Nucleus accumbens (tissue), 56 donors: Measurements from ENCODE around the gene MAP3K4.
"Not testable (repeated sequence)": the region's sequence is repeated elsewhere in the genome, so short reads cannot be mapped to it uniquely, and the experiment has no call there.

Experiments used
- DNase-seq, 56 donors: peaks; one replicate each; lab custom pipeline; 2025; lab: John Stamatoyannopoulos, UW

The MAP3K4 gene

DNA sequence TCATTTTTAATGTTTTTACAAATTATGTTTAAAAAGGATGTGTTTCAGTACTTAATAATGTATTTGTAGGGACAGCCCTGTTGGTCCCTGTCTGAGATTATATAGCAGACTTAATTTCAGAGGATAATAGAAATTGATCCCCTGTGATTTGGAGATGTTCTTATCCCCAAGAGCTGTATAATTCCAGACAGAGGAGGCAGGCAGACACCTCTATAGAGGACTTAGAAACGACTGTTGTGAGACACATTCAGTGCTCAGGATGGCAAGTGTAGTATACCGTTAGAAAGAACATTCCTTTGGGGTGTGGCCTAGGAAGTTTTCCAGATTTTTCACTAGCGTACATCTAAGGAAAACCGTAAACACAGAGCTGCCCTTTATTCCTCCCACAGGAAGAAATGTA is 117.8 kb downstream of the MAP3K4 start:
- no peak for DNase-seq

DNA sequence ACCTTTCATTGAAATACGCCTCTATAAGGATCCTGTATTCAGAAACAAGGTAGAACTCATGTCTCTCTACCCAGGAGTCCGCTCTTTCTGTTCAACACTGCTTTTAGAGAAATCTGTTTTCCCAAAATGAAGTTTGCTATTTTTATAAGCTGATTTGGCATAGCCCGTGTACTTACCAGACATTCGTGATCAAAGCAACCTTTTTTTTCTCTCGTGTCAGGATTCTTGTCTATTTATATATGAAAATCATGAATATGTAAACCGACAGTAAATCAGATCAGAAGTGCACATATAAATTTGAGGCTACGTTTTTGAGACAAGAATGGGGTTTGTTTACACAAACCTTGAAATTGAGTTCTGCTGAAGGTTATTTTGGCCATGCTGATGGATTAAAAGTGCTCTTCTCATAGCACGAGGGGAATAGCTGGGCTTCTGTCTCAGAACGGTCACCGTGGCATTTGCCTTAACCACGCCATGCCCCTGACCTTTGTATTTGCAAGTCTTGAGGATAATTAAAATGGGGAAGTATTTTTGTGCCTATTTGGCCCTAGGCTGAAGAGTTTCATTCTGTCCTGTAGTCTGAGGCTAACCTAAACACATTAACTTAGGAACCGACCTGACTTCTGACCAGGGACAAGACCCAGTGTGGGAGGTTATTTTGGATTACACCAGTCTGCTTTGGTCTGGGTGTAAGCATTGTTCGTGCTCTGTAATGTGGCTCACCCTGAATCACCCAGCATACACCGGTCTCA is 118.6 kb downstream of the MAP3K4 start:
- DNase-seq = no peak

DNA sequence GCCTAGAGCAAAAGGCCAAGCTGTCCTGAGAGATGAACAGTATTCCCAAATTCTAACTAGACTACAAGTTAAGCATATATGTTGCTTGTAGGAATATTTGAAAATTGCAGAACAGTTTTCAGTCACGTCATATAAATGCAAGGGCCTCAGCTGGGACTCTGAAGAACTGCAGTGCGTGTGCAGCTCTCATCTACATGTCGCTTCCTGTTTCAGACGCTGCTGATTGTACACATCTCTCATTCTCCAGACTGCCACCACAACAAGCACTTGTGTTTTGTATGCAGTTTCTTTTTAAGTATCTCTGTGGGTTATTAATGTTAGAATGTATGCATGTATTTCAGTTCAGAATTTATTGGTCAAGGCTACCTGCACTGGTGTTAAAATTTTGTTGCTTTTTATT is 119.7 kb downstream of the MAP3K4 start:
- no peak for DNase-seq

DNA sequence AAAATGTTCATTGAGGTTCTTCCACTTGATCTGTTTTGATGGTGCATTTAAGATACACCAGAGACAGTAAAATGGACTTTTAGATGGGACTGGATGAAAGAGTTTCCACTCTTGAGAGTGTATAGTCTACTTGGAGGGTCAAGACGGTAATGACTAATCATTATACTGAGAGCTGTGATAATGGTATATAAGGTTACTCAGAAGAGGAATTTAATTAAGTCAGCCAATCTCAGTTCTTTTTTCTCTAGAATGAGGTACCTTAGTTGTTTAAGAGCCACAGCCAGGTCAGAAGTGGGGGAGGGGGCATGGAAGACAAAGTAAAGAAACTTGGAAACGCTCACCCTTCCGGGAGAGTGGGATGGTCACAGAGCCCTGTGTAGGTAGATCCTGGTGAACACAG is 123.9 kb downstream of the MAP3K4 start:
- DNase-seq = no peak

DNA sequence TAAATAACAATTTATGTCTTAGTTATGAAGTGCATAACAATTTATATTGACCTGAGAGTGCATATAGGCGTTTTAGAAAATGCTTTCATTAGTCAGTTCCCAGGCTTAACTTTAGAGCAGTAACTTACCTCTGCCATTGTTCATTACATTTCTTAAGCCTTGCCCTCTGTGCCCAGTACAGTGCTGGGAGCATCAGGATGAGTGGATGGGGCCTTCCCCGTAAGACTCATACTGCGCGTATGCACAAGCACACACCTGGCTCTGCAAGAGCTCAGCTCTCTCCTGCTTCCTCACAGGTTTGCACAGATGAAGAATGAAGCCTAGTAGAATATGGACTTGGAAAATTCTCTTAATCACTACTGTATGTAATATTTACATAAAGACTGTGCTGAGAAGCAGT is 125.0 kb downstream of the MAP3K4 start:
- DNase-seq = no peak

DNA sequence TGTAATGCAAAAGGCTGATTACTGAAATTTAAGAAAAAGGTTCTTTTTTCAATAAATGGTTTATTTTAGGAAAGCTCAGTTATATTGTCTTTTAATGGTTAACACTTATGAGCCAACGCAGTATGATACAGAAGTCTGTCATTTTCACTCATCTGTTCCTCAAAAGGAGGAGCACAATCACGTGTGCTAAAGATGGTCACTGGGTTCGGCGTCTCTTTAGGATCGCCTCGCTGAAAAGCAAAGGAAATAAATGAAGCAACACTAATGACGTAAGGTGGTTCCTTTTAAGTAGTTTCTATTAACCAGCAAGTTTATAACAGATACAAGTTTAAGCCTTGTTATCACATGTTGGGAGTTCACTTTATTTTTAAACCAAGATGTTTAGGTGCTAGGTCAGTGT is 125.7 kb downstream of the MAP3K4 start:
- no peak for DNase-seq

DNA sequence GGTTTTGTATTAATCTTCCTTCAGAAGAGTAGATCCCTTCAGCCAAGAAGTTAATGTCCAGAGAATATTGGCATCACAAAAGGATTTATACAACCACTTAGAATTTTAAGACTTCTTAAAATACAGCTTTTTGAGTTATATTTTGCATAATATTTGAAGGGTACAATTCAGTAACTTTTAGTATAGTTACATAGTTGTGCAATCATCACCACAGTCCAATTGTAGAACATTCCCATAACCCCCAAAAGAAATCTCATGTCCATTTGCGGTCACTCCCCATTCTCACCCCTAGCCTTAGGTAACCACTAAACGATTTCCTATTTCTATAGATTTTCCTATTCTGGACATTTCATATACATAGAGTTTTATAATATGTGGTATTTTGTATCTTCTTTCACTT is 126.4 kb downstream of the MAP3K4 start:
- no peak for DNase-seq

DNA sequence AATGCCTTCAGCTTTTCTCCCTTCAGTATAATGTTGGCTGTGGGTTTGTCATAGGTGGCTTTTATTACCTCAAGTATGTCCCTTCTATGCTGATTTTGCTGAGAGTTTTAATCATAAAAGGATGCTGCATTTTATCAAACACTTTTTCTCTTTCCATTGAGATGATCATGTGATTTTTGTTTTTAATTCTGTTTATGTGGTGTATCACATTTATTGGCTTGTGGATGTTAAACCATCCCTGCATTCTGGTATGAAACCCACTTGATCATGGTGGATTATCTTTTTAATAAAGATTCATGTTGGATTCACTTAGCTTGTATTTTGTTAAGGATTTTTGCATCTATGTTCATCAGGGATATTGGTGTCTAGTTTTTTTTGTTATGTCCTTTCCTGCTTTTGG is 131.8 kb downstream of the MAP3K4 start:
- not testable (repeated sequence) for DNase-seq

DNA sequence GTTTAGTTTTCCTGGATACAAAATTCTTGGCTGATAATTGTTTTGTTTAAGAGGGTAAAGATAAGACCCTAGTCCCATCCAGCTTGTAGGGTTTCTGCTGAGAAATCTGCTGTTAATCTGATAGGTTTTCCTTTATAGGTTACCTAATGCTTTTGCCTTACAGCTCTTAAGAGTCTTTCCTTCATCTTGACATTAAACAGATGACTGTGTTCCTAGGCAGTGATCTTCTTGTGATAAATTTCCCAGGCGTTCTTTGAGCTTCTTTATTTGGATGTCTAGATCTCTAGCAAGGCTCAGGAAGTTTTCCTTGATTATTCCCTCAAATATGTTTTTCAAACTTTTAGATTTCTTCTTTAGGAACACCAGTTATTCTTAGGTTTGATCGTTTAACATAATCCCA is 134.0 kb downstream of the MAP3K4 start:
- no peak for DNase-seq

DNA sequence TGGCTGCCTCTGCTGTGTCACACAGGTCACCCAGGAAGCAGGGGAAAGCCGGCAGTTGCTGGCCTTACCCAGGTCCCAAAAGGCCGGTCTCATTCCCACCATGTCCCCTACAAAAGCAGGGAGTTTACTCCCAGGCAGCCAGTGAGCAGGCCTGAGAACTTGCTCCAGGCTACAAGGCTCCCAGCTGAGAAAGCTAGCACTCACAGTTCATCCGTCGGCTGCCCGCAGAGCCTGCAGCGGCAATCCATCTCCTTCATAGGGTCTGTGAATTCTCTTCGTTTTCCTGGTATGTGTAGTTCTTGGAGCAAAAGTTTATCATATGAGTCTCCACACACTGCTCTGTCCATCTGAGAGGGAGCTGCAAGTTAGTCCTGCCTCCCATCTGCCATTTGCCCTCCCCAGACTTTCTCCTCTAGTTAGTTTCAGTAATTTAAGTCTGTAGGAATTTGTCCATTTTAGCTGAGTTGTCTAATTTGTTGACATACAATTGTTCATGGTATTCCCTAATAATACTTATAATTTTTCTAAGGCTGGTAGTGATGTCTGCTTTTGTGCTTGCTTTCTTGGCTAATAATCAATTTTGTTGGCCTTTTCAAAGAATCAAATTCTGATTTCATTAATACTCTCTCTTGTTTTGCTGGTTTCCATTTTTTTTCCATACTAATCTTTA is 135.6 kb downstream of the MAP3K4 start:
- DNase-seq = no peak

DNA sequence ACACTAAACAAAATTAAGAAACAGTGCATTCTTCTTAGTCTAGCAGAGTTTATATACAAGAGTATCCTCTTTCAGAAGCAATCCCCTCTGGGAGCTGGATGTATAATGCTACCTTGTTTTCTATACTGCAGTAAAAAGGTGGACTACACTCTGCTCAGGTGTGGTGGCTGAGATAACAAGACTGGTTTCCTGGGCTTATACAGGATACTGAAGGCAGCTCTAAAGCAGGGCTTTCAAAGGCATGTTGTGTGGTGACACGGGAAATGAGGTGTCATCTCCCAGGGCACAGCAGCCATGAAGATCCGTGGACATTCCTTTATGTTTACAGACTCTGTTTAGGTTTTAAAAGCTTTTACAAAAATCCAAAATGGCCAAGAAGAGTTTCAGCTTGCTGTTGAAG is 136.7 kb downstream of the MAP3K4 start:
- DNase-seq = no peak

DNA sequence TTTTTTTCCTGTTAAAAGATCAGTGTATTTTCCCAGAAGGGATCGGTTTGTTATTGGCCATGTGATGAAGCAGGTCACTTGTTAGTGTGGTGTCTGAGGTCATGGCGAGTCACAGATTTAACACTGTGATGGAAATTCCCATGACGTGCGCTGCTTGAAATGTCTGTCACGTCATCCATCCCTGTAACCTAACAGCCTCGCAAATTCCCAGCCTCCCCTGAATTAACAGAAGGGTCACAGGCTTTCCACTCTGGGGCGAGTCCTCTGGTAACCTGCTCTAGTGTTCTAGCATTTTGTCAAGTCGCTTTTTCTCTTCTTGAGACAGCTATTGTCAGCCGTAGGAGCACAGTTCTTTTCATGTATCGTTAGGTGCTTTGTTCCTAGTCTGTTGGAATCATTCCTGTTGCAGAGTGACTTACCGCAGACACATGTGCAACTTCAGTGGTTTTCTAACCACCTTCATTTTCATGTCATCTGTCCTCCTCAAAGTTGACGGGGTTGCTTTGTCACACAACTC is 137.2 kb downstream of the MAP3K4 start:
- DNase-seq = no peak

DNA sequence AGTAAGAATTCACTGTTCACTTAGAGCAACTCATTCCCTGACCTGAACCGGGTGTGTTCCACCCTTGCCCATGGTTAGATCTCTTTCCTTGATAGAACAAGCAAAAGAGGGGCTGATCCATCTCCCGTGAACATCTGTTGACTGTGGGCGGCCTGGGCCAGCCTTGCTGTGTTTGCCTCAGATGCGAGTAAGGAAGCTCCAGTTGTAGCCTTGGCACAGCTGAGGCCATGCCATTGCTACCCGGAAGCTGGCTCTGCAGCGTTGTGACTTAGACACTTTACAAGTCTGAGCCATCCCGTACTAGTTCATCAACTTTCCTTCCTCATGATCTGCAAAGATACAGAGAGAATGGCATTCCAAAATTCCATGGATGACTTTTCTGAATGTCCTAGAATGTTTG is 139.0 kb downstream of the MAP3K4 start:
- no peak for DNase-seq

DNA sequence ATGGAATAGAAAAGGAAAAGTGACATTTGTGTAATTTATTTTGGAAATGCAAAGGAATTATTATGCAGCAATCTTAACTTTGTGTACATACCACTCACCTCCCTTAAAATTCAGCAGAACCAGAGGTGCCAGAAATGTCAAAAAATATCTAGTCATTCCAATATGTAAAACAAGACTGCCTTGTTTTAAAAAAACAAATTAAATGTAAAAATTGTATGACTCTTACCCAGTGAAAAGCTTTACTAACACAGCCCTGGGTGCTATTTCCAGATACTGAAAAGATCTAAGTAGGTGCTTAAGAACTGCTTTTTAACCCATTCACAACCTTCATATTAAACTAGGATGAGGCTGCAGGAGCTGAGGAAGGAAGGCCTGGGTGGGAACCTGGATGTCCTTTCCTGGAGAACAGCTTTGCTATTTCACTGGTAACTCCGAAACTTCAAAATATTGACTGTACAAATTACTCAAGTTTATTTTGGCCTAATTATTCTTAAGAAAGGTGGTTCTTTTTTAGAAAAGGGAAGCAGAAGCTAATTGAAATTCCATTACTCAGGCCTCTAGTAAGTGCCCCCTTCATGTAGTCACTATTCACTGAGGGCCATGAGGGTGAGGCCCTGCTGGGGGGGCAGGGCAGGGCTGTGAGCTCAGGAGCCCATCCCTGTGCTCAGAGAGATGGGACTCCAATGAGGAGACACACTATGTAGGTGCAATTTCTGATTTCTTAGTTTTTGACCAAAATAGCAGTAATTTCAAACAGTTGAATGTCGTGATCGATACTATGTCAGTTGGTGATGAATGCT is 139.6 kb downstream of the MAP3K4 start:
- DNase-seq = no peak

DNA sequence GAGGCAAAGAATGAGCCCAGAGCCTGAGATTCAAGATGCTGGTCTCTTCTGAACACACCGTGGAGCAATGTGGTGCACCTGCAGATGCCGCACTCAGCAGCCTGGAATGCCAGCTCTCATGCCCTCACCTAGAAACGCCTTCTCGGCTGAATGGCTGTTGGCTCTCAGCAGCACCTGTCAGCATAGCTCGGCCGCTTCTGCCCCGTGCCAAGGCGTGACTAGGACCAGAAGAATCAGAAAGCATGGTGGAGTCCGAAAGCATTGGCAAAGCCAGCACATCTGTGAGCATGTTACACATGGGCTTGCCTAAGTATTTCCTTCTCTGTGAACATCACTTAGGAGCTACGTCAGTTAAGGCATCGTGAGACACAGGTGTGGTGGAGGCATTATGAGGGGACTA is 140.8 kb downstream of the MAP3K4 start:
- no peak for DNase-seq

DNA sequence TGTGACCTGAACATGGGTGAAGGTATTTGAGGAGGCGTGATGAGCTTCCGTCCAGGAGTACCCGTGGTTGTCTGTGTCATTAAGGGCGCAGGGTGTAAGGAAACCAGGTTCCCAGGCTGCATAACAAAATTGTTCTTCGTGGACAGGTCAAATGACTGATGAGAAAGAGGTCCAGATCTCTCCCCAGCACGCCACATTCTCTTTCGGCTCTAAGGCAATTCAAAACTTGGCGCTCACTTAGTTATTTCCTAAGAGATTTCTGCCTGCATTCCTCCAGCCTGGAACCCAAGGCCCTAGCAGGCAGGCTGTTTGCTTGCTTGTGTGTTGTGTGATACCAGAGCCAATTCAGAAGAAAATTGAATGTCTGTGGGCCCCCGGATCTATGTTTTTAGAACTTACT is 142.4 kb downstream of the MAP3K4 start:
- no peak for DNase-seq

DNA sequence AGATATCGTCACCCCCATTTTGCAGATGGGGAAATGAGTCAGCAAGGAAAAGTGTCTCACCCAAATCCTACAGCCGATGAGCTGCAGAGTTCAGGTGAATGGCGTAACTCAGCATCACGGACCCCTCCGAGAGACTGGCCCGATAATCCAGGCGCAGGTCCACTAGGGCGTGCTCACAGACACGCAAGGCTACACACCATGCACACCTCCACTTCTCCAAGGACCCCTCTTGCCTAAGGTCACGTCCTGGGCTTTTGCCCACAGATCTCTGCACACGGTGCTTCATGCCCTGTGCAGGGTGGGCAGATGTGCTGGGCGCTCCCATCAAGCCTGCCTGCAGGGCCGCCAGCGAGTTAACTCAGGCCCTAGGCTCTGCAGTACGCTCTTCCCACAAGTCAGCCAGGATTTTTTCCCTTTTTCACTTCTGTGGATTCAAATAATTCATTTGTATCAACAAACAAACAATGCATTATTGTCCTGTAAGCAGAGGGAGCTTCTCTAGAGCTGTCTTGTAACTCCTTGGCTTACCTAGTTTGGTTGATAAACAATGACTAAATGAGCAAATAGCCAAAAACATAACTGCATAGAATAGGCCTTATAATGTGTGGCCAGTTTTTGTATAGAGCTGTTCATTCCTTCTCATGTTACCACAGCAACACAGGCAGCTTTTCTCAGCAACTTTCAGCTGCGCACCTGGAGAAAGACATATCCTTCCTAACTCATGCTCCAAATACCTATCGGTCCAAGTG is 143.2 kb downstream of the MAP3K4 start:
- DNase-seq = no peak

DNA sequence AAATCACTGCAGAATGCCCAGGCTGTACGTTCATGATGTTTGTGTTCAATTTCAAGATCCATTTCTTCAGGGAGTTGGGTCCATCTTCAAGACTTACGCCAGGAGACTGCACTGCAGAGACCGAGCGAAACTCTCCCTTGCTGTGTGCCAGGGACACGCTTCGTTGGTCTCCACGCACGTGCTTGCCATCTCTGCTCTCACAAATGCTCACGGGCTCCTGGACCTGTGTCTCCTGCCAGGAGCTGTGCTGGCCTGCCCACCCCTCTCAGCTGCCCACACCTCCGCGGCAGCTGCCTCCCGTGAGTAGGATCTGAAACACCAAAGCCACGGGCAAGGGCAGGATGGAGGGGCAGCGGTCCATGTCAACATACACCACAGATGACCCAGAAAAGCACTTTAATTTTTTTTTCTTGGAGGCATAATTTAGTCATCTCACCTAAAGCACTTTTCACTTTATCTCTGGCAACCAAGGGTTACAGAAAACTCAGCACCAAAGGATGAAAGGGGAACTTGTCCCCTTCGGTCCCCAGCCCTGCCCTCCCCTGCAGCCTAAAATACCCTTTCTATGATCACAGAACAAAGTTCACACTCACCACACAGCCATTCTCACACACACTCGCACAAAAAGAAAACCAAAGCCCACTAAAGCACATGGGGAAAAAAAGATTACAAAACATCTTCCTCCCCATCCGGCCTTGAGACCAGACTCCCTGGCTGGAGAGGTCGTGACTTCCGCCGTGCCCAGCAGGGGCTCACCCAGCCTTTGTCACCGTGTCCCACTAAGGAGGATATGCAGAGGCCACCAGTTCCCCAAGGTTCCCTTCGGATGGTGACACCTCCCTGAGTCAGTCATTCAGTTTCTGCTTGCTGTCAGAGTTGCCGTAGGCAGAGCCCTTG is 144.4 kb downstream of the MAP3K4 start:
- DNase-seq = no peak

DNA sequence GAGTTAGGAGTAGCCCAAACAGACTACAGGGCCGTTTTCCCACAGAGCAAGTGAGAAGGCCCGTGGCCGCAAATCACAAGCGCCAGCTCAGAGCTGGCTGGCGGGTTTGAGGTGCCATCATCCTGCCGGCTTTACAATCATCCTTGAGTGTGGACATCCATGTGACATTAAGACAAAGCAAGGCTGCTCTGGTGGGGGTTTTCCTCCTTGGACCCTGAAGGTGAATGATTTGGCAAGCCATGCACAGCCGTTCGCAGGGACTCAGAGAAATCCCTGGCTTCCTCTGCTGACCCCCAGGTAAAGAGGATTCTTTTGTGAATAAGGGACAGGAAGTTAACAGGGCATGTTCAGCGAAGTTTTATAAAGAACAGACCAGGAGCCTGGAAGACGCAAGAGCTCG is 145.1 kb downstream of the MAP3K4 start:
- no peak for DNase-seq

DNA sequence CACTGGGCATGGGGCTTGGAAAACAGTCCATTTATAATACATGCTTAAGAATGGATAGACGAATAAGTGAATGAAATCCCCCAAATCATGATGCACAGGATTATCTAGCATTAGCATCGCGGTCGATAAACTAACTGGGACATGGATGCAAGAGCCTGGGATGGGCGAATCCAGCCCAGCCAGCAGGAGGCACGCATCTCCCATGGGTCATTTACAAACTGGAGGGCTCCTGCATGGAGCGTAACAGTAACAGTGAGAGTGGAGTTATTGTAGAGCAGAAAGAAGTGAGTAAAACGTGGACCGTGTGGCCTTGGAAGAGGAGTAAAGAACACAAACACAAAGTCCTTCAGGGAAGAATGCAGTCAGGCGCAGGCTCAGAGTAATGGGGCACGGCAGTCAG is 145.8 kb downstream of the MAP3K4 start:
- no peak for DNase-seq
